ENCODE measurements around the gene SCAMP3.
"Not testable (repeated sequence)": the region's sequence is repeated elsewhere in the genome, so short reads cannot be mapped to it uniquely, and the experiment has no call there.

The SCAMP3 gene

DNA sequence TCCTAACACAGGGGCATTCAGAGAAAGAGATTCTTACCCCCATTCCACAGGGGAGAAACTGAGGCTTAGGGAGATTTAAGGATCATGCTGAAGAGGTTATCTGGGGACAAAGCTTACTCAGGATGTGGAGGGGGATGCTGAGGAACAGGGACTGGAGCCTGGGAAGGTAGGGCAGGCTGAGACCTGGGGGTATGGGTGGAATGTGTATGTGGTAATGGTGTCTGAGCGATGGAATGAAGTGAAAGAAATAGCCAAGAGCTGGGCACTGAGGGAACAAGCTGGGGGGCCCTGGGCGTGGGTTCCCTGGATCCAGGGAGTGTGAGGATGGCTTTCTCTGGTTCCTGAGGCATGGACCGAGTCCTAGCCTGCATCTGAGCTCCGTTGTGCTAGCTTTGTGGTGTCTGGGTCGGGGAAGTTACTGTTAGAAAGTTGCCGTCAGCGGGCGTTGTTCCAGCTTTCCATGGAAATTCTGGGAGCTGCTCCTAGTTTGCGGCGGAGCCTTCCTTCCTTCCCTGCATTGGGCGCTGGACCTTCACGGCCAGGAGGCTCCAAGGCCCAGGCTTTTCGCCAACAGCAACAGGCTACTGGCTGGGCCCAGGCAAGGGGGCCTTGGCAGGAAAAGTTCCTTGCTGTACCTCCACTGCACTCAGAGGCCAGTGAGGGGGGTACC, 50.6 kb downstream of the SCAMP3 start:
- DNase-seq; in situ Hi-C loops (cut with HindIII; ENCODE audit: low pct_ligation_motif_present, low pct_unique_long_range_greater_than_20kb, low sequenced_read_pairs): not testable (repeated sequence)

DNA sequence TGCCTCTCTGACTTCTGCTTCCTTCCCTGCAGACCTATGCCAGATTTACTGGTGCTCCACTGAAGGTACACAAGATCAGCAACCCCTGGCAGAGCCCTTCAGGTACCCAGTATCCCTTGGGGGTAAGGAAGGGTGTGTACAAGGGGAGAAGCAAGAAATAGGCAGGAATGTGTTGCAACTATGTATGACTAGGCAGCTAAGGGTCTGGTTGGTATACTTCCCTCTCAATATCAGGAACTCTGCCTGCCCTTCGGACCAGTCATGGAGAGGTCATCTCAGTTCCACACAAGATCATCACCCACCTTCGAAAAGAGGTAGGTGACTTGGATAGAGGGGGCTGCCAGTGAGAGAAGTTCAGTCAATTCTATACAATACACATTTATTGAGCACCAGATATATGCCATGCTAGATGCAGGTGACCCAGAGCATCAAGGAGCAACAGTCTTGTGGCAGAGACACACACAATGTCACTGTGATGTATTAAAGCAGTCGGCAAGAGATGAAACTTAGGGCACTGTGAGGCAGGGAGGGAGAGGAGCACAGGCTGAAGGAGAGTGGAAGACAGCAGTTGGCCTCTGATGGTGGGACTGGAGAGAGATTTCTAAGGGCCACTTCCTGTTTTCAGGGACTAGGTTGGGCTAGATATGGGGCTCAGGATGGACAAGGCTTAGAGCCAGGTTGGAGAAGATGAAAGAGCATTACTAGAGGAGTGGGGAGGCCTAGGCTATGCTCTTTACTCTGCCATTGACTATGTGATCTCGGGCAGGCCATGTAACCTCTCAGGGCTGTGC, 51.7 kb downstream of the SCAMP3 start:
- in situ Hi-C loops (cut with HindIII; ENCODE audit: low pct_ligation_motif_present, low pct_unique_long_range_greater_than_20kb, low sequenced_read_pairs): no loop called here
- no peak for DNase-seq

DNA sequence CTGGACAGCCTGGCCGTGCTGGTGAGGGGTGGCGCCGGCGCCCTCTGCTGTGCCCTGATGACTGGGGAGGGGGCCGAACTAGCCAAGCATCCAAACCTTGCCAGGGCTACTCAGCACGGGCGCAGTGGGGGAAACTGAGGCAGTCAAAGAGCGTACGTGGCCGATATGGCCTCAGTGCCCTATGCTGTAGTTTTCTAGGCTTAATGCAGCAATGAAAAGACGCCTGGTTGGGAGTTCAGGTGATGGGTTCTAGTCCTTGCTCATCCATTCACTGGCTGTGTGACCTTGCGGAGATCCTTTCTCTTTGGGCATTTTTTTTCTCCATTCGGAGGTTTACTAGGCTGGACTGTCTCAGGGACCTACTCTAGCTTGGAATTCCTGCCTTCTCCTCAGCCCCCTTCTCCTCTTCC, 52.8 kb downstream of the SCAMP3 start:
- in situ Hi-C loops (cut with HindIII; ENCODE audit: low pct_ligation_motif_present, low pct_unique_long_range_greater_than_20kb, low sequenced_read_pairs): no loop called here
- no peak for DNase-seq

DNA sequence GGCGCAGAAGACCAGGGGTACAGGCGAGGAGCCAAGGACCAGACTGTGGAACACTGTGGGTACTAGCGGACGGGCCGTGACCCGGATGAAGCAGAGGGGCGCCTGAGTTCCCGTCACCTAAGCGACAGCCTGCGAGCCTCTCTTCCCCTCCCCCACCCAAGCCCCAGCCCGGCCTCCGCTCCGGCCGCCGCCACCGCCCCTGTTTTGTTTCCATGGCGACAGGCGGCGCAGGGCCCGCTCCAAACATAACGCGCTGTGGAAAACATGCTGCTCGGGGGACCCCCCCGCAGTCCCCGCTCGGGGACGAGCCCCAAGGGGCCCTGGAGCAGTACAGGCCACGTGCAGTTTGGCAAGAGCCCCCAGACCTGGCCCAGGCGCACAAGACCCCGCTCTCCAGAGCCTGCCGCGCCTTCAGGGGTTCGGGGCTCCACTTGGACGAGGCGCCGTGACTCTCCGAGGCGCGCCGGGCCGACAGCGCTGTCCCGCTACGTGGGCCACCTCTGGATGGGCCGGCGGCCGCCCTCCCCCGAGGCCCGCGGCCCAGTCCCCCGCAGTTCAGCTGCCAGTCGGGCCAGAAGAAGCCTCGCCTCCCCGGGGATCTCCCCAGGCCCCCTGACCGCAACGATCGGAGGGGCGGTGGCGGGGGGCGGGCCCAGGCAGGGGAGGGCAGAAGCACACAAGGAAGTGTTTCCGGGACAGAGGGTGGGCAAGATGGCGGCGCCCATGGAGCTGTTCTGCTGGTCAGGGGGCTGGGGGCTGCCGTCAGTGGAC, 53.4 kb downstream of the SCAMP3 start, which contains the start of gene MTX1:
Gene MTX1, plus strand, starts transcription at position 155 of the 771 bp plus-strand sequence. Its CDS starts 110 bp downstream, at position 265.
- in situ Hi-C loops (cut with HindIII; ENCODE audit: low pct_ligation_motif_present, low pct_unique_long_range_greater_than_20kb, low sequenced_read_pairs): no loop called here
- DNase-seq: peak; percentile 86

DNA sequence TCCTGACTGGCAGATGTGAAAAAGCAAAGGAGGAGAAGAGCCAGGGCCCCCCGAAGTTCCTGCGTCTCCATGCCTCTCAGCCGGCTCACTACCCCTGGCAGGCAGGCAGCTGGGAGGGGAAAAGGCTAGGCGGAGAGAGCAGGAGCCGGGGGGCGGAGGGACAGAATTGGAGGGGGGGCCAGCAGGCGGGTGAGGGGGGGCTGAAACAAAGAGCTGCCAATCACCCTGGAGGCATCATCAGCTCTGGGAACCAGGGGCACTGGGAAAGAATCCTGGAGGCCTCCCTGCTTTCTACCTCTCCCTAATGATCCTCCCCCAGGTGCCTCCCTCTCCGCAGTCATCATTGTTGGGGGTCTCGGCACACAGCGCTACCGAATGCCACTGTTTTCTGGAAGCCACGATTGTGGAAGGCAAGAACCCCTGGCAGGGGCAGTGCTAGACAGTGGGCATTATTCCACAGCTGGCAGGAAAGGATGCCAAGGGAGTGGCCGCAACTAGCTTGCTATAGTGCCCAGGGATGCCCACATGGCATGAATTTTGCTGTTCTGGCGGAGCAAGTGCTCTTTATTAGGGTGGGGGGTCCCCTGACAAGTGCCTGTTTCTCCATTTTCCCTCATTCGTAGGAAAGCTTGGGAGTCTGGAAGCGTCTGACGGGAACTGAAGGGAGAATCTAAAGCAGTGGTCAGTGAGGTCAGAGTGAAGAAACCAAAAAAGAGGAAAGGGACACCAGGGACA, 54.2 kb downstream of the SCAMP3 start, which contains the start of gene THBS3:
Gene THBS3, minus strand, starts transcription at position 92 of the 735 bp plus-strand sequence. Its CDS starts 21 bp downstream, at position 71.
- peak; percentile 62 for DNase-seq
- in situ Hi-C loops (cut with HindIII; ENCODE audit: low pct_ligation_motif_present, low pct_unique_long_range_greater_than_20kb, low sequenced_read_pairs): no loop called here

DNA sequence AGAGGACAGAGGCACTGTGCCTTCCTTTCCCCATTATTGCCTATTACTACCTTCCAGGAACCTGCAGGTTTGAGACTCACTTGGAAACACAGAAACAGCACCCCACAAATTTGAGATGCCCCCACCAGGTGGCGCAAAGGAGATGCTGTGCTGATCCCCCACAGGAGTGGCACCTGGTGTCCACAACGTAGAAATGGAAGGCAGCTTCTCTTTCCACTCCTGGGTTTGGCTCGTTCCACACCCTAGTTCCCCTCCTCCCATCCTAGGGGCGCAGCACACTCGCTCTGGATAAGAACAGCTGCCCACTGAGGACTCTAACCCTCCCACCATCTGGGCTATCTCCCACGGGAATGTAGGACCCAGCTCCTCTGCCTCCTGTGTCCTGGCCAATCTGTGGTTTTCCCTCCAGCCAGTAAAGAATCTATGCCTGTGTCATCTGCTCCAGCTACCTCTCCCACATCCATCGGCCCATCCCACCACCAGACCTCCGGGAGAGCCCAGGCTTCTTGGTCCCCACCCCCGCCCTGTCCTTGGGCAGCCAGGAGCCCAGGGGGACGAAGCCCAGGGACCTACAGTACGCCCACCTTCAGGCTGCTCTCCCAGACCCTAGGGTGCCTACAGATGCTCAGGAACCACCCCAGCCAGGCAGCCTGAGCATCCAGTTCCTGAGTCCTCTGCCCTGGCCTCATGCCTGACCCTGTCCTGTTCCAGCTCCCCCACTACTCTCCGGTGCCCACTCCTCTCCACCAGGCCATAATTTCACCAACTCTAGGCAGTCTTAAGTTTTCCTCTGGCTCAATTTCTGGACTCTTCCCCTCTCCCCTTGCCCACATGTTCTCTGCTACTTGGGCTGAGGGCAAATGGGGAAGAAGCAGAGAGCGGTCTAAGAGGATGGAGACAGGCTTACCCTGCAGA, 55.0 kb downstream of the SCAMP3 start:
- in situ Hi-C loops (cut with HindIII; ENCODE audit: low pct_ligation_motif_present, low pct_unique_long_range_greater_than_20kb, low sequenced_read_pairs): no loop called here
- peak; percentile 88 for DNase-seq

Measured in ACHN (cell line).